ENCODE measurements around the gene NPM3. TPM values are rescaled to one million over a fixed set of nuclear protein-coding genes. Genes with fewer than 3 reads are reported as not detected.
A peak's percentile ranks its signal among the peaks of the same experiment; 100 is the strongest.

Gene NPM3
- total RNA-seq, 2 donors from 2014 or later, result 108 to 148 TPM

DNA sequence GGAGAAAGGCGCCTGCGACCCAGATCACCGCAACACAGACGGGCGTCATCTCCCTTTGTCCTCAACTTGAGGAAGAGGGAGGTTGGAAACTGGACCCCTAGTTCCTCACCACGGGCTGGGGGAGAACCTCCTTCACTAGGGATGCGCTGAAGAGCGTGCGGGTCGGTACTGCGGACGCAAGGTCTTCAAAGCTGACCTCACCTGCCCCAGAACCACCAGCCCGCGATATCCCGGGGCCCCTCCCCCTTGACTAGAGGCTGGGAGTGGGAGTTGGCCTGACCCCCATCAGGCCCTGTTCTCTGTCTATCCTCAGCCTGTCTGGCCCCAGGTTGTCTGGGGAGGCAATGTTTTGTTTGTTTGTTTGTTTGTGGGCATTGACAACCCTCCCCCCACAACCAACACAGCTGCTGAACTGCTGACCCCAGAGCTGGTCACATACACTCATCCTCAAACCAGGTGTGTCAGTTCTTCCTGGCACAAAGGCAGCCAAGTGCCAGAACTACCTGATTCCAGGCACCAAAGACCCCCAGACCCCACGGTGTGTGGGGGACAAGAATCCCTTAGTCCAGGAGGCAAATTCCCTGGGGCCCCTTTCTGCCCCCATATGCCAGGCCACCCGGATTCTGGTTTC, 2.9 kb downstream of the NPM3 start:
- H3K36me3 Mint-ChIP-seq, result peaks cover 23 to 33% of the 10 kb centered on the region in 2 donors
- DNase-seq (ENCODE audit: low spot score in 2 of 2), result no peak
- H3K9me3 Mint-ChIP-seq, result no peaks in the 10 kb centered on the region
- H3K27ac Mint-ChIP-seq, result no peak overlapping the region
- ATAC-seq, result peak in 1 of 2 donors; percentile 3

DNA sequence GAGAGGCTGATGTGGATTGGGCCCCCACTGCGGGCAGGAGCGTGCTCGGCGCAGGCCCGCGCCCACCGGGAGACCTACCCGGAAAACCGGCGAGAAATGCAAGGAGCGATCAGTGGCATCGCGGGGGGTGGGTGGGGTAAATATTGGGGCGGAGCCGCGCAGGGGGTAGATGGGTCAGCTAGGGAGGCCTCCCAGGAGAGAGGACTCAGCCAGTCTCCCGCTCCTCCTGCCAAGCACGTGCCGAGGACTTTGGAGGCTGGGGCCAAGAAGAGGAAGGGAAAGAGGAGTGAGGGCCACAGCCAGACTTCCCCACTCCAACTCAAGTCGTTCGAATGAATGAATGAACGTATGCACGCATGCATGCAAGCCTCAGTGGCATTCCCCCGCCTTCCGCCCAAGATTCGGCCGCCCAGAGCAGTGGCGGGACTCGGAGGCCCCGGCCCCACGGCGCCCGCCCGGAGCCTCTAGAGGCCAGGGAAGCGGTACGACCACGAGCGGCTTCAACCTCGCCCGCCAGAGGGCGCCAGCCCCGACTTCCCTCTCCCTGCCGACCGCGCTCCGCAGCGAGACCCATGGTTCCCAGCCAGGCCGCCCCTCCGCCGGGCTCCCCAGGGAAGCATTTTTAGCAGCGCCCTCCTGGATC, 3.6 kb downstream of the NPM3 start:
- H3K27ac Mint-ChIP-seq, result no peak overlapping the region
- H3K9me3 Mint-ChIP-seq, result no peaks in the 10 kb centered on the region
- H3K36me3 Mint-ChIP-seq, result peaks cover 23 to 33% of the 10 kb centered on the region in 2 donors
- DNase-seq (ENCODE audit: low spot score in 2 of 2) (peak; percentile 78 to 96), ATAC-seq (peak; percentile 65 to 68)

DNA sequence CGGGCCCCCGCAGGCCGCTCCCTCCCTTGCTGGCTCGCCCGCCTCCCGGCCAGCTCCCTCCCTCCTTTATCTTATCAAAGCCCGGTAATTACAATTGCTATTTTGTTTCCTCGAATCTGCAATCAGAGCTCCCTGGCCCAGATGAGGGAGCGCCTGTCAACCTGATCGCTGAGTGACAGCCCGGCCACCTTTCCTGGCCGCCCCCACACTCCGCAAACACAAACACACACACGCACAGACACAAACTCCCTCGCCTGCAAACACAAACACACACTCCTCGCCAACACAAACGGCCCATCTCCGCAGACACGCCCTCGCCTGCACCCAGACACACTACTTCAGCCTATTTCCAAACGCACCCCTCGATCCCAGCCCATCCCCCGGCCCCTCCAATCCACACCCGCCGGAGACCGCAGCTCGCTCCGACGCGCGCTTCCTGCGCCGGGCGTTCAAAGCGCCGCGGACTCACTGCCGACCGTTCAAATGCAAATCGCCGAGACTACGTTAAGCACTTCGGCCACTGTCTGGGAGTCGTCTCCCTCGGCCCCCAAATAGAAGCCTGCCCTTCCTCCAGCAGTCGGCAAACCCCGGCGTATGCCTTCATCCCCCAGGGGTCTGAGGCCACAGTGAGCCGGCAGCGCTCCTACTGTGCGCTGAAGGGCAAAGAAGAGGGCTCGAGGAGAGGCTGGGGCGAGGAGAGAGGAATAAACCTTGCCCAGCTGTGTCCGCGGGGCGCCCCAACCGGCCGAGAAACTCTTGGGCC, 4.3 kb downstream of the NPM3 start:
- Mint-ChIP-seq H3K27ac (no peak overlapping the region), H3K36me3 (peaks cover 23 to 33% of the 10 kb centered on the region in 2 donors), H3K9me3 (no peaks in the 10 kb centered on the region)
- peak; percentile 31 to 55 for DNase-seq (ENCODE audit: low spot score in 2 of 2)
- ATAC-seq, result no peak

DNA sequence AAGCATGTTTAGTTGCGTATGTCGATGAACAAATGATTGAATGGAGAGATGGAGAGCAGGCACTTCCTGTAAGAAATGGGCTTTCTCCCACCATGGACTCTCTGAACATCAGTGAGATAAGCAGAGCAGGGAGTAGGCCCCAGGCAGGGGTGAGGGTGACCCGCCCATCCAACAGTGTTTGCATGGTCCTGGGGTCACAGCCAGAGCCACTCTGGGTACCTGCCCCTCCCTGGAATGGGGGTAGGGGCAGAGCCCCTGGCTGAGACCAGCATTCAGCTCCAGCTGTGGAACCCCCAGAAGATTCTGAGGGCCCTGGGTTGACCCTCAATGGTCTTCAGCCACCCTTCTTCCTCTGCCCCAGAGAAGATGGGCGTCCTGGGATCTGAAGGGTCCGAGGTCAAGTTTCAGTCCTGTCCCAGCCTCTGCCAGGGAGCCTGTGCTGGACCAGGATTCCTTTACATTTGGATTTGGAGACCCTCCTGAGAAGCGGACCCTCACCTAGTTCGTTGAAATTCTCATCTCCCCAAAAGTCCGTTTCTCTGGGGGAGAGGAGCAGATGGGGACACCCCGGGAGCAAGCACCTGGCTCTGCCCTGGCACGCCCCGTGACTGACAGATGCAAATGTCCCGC, 5.0 kb downstream of the NPM3 start:
- no peaks in the 10 kb centered on the region for H3K9me3 Mint-ChIP-seq
- no peak overlapping the region for H3K27ac Mint-ChIP-seq
- peaks cover 19 to 31% of the 10 kb centered on the region in 2 donors for H3K36me3 Mint-ChIP-seq
- ATAC-seq (no peak), DNase-seq (ENCODE audit: low spot score in 2 of 2) (peak in 1 of 2 donors; percentile 51)

DNA sequence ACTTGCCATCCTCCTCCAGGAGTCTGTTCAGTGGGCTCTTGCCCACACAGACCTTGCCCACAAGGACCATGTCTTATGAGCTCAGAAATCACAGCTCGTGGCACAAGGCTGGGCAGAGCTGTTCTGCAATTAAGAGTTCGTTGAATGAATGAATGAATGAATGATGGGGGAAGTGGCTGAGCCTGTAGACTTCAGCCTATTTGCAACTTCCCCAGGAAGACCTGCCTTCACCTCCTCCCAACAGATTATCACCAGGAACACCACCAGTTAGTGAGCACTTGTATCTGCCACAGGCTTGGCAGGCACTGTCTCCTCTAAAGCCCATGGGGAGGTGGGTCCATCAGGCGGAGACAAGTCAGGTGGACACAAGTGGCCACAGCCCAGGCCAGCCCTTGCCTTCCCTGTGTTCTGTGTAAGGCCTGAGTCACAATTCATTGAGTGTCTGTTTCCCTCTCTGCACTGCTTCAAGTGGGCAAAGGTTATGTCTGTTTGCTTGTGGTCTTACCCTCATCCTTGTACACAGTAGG, 5.6 kb downstream of the NPM3 start:
- DNase-seq (ENCODE audit: low spot score in 2 of 2), result peak in 1 of 2 donors; percentile 50
- Mint-ChIP-seq H3K27ac (no peak overlapping the region), H3K36me3 (peaks cover 14 to 25% of the 10 kb centered on the region in 2 donors), H3K9me3 (no peaks in the 10 kb centered on the region)
- ATAC-seq, result no peak

DNA sequence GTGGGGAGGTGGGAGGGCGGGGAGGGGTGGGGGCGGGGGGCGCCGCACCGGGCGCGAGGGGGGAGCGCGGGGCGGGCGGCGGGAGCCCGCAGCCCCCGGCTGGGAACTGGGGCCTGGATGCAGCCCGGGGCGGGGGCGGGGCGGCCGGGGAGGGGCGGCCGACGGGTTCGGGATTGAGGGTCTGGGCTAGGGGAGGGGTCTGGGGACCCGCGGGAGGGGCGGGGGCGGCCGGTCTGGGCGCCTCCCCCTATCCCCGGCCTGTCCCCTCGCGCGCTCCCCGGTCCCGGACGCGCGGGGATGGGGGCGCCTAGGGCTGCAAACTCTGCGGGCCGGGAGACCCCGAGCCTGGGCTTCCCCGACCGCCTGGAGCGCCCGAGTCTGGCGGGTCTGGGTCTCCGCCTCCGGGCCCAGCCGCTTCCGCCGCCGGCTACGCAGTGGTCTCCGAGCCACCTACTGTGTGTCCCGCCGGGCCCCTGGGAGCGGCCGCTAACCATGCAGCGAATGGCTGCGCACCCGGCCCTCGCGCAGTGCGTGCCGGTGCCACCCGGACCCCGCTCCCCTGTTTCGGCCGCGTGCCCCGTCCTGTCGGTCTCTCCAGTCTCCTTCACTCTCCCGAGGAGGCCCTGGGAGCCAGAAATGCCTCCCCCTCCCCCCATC, 7.0 kb downstream of the NPM3 start:
- Mint-ChIP-seq H3K9me3 (no peaks in the 10 kb centered on the region), H3K36me3 (peaks cover 13 to 18% of the 10 kb centered on the region in 2 donors), H3K27ac (no peak overlapping the region)
- no peak for ATAC-seq
- DNase-seq (ENCODE audit: low spot score in 2 of 2), result peak in 1 of 2 donors; percentile 52

DNA sequence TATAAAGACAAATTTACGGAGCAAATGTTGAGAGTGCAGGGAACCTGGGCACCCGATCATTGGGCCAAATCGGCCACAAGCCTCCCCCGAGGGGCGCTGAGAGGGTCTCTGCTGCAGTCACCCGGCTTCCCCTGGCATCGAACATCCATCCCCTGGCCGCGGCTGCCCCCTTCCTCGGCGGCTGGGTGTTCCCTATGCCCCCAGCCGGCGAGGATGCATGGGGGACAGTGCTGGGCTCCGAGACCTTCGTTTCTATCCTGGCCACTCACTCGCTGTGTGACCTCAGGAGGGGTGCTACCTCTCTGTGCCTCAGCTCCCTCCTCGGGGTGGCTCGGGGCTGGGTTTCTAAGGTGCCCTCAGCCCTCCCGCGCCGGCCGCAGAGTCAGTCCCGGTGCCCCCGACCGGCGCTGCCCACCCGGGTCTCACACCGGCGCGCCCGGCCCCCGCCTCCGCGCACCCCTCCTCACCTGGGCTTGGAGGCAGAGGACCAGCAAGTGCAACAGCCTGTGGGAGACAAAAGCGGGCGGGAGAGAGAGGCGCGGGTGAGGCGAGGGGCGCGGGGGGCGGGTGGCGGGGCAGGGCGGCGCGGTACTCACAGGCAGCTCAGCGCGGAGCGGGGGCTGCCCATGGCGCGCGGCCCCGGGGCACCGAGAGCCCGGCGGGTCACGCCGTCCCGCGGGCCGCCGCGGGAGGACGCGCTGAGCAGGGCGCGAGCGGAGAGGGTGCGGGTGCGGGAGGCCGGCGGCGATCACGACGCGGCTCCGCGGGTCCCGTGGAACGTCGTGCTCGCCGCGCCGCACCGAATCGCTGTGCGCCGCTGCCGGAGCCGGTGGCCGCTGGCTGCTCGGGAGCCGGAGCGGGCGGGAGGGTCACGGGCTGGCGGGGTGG, 7.7 kb downstream of the NPM3 start, which contains the start of gene FGF8:
Gene FGF8, minus strand, starts transcription at position 842 of the 888 bp plus-strand sequence. Its CDS starts 214 bp downstream, at position 628.
- Mint-ChIP-seq H3K9me3 (no peaks in the 10 kb centered on the region), H3K36me3 (peaks cover 13 to 18% of the 10 kb centered on the region in 2 donors), H3K27ac (no peak within 1 kb of the TSS)
- DNase-seq (ENCODE audit: low spot score in 2 of 2) (peak in 1 of 2 donors; percentile 50), ATAC-seq (no peak)

DNA sequence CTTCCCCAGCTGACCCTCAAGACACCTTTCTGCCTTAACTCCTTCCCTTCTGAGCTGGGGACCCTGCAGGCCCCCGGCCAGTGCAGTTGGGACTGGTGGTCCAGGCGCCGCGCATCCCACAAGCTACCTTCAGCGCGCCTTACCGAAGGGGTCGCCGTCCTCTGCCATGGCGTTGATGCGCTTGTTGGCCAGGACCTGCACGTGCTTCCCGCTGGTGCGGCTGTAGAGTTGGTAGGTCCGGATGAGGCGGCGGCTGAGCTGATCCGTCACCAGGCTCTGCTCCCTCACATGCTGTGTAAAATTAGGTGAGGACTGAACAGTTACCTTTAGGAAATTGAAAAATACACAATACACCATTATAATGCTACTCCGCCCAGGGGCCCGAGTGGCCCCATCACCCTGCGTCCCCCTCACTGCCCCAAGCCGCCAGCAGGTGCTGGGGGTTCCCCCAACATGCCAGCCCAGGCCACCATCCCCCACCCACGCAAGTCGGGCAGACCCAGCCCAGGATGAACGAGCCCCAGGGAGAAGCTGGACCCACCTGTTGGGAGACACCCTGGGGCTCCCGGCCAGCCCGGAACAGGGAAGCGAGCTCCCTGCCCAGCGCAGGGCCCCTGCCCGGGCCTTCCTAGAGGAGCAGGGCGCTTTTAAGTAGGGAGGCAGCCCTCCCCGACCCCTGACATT, 8.5 kb downstream of the NPM3 start:
- peaks cover 13 to 18% of the 10 kb centered on the region in 2 donors for H3K36me3 Mint-ChIP-seq
- ATAC-seq, result no peak
- no peak overlapping the region for H3K27ac Mint-ChIP-seq
- no peaks in the 10 kb centered on the region for H3K9me3 Mint-ChIP-seq
- DNase-seq (ENCODE audit: low spot score in 2 of 2), result no peak

DNA sequence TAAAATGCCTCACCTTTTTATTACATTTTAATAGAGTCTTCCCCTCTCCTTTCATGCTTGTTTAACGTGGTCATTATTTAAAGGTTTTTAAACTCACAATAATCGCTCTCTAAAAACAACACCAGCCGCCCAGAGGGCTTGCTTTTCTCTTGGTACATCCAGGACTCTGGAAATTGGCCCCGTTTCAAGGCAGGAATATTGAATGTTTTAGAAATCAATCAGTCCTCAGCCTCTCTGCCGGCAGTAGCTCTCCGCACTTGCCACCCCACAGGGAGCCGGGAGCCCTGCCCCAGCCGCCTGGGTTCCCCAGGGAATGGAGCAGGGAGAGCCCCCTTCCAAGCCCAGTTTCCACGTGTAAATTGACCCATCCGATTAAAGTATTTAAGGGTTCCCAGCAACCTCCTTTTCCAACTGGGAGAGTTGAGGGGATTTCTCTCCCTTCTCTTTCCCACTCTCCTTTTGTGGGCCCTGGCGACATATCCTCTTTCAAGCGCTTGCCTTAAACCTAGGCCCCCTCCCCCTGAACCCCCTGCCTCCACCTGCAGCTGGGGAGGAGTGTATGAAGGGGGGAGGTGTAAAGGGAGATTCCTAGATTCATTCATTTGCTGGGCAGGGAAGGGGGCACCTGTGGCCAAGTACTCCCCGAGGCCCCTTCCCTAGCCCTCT, 9.2 kb downstream of the NPM3 start:
- DNase-seq (ENCODE audit: low spot score in 2 of 2), result peak in 1 of 2 donors; percentile 42
- Mint-ChIP-seq H3K36me3 (peaks cover 11 to 16% of the 10 kb centered on the region in 2 donors), H3K9me3 (no peaks in the 10 kb centered on the region), H3K27ac (no peak overlapping the region)
- no peak for ATAC-seq

DNA sequence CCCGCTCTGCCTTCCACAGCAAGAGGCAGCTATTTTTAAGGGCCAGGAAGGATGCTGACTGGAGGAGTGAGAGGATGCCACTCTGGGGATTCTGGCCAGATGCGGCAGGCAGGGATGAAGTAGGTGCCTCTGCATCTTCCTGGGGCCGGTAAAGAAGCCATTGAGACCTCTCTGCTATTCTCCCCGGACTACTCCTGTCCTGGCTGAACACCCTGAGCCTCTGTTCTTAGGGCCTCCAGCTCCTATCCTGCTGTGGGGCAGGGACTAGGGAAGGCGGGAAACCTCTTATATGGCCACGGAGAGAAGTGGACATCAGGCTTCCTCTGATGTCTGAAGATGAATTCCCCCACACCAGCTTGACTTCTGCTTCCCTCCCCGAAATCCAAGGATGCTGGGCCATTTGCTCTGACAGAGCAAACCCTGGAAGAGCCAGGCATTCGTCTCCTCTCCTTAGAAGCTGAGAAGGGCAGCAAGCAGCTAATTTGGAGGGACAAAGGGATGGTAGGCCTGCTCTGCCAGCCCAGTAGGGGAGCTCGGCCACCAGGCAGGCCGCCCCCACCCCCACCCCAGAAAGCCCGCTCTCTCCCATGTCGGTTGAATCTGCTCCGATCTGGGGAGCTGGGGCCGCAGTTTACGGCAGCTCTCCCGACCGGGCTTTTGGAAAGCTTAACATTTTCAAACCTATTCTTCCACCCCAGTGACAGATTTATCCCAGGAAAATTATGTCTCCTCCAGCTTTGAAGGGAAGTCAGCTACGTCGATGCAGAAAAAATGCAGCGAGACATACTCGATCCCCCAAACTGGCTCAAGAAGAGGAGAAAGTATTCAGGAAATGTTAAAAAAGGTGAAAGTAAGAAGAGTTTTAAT, 10.1 kb downstream of the NPM3 start:
- Mint-ChIP-seq H3K27ac (no peak overlapping the region), H3K36me3 (peaks cover 6 to 9% of the 10 kb centered on the region in 2 donors), H3K9me3 (no peaks in the 10 kb centered on the region)
- ATAC-seq (no peak), DNase-seq (ENCODE audit: low spot score in 2 of 2) (peak in 1 of 2 donors; percentile 42)

DNA sequence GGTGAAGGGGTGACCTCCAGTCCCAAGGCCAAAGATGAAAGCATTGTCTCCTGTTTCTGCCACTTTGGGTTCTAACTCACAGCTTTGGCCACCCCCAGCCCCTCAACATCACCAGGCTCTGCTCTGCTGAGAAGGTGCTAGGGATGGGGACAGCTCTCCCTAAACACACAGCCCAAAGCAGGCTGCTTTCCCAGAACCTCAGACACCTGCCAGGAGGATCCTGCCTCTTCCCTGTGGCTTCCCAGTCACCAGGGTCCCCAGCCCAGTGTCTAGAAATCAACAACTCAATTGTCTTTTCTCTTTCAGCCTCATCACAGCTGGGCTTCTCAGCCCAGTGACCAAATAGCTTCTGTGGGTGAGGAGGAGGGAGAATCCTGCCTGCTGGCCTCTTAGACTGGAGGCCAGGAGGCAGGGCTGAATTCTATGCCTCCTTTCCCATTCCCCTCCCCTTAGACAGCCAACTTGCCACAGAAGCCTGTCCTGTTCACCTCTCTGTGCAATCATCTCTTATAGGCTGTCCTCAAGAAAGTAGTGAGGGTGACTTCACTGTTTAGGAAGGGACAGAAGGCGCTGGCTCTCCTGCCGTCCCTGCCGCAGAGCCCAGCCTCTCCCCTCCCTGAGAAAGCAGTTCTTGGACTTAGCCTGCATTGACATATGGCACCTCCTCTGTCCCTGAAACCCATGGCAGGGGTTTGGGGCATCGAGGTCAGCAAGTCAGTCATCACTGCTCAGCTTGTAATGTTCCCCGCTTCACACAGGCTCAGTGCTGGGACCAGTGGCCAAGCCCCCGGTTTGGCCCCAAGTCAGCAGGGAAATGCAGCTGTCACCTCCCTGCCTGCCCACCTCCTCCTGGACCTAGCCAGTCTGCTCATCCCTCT, 11.0 kb downstream of the NPM3 start:
- H3K27ac Mint-ChIP-seq, result no peak overlapping the region
- no peak for DNase-seq (ENCODE audit: low spot score in 2 of 2)
- H3K36me3 Mint-ChIP-seq, result peaks cover under 1% of the 10 kb centered on the region in 2 donors
- H3K9me3 Mint-ChIP-seq, result no peaks in the 10 kb centered on the region
- no peak for ATAC-seq

DNA sequence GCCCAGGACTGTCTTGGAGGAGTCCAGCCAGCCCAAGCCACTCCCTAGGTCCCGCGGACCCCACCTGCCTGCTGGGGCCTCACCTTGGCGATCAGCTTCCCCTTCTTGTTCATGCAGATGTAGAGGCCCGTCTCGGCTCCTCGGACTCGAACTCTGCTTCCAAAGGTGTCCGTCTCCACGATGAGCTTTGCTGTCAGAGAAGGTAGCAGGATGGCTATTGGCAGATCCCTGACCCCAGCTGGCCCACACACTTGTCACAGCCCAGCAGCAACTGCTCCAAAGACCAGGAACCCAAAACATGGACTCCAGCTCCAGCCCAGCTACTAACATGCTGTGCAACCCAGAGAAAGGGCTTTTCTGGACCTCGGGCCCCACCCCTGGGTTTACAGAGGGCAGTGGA, 11.9 kb downstream of the NPM3 start:
- DNase-seq (ENCODE audit: low spot score in 2 of 2), result peak in 1 of 2 donors; percentile 50
- Mint-ChIP-seq H3K9me3 (no peaks in the 10 kb centered on the region), H3K27ac (no peak overlapping the region), H3K36me3 (no peaks in the 10 kb centered on the region)
- no peak for ATAC-seq

Measured in activated naive CD4-positive, alpha-beta T cell treated with anti-CD3 and anti-CD28 coated beads, Interleukin-2, amount 50 U/mL, for 72 hours (primary cell).